HG02981 (cell line): ENCODE results near the gene TLR9.
"Not testable (repeated sequence)": the region's sequence is repeated elsewhere in the genome, so short reads cannot be mapped to it uniquely, and the experiment has no call there.

ENCODE experiments used
- ATAC-seq: cut with Tn5 transposase; IDR thresholded peaks from one replicate; pipeline ENCODE4 v1.9.1; 2021; ENCODE audit warnings: mild to moderate bottlenecking, moderate library complexity; ENCODE audit not compliant: unreplicated experiment

TLR9 gene

GRCh38 chr3:52225452-52226228 lies at the start of gene TLR9:
TLR9 (minus strand) TSS chr3:52225645; CDS start chr3:52225529, 116 bp downstream.
- peak; percentile 83 for ATAC-seq

- not testable (repeated sequence) for ATAC-seq
Observed at GRCh38 chr3:52274781-52275180, 49.3 kb upstream of the TLR9 start.

- ATAC-seq = no peak
Observed at GRCh38 chr3:52272831-52273230, 47.4 kb upstream of the TLR9 start.

GRCh38 chr3:52272172-52272571 lies 46.7 kb upstream of the TLR9 start:
- ATAC-seq = not testable (repeated sequence)

- no peak for ATAC-seq
Observed at GRCh38 chr3:52270252-52270754, 44.9 kb upstream of the TLR9 start.

- no peak for ATAC-seq
Observed at GRCh38 chr3:52269776-52270175, 44.3 kb upstream of the TLR9 start.

GRCh38 chr3:52268036-52268435 lies 42.6 kb upstream of the TLR9 start:
- ATAC-seq = no peak

GRCh38 chr3:52265387-52265786 lies 39.9 kb upstream of the TLR9 start:
- no peak for ATAC-seq

GRCh38 chr3:52262447-52262846 lies 37.0 kb upstream of the TLR9 start:
- ATAC-seq = no peak

GRCh38 chr3:52259448-52259847 lies 34.0 kb upstream of the TLR9 start:
- ATAC-seq = no peak

GRCh38 chr3:52259035-52259434 lies 33.6 kb upstream of the TLR9 start:
- ATAC-seq = no peak

GRCh38 chr3:52257911-52258310 lies 32.5 kb upstream of the TLR9 start:
- ATAC-seq = no peak

- no peak for ATAC-seq
Observed at GRCh38 chr3:52256622-52257021, 31.2 kb upstream of the TLR9 start.

GRCh38 chr3:52256159-52256558 lies 30.7 kb upstream of the TLR9 start:
- no peak for ATAC-seq

GRCh38 chr3:52254608-52255007 lies 29.2 kb upstream of the TLR9 start:
- ATAC-seq = no peak

GRCh38 chr3:52253314-52254304 lies 28.2 kb upstream of the TLR9 start:
- peak; percentile 89 for ATAC-seq

GRCh38 chr3:52250122-52250521 lies 24.7 kb upstream of the TLR9 start:
- no peak for ATAC-seq

- ATAC-seq = no peak
Observed at GRCh38 chr3:52249683-52250082, 24.2 kb upstream of the TLR9 start.

GRCh38 chr3:52248816-52249547 lies 23.5 kb upstream of the TLR9 start:
- ATAC-seq = no peak

GRCh38 chr3:52248165-52248541 lies 22.7 kb upstream of the TLR9 start:
- no peak for ATAC-seq
